Parathyroid adenoma (tissue), 2 donors: Measurements from ENCODE around the gene CLASP1.

Source experiments
- H2AFZ ChIP-seq: fragments of 300-600 bp; sonication (generic); one replicate; pipeline ENCODE4 v1.7.0; 2017; ENCODE audit warnings: antibody characterized with exemption, mild to moderate bottlenecking
- H3K27ac ChIP-seq: fragments of 300-600 bp; sonication (generic); one replicate; pipeline ENCODE4 v1.7.0; 2017
- H3K27me3 ChIP-seq: fragments of 300-600 bp; sonication (generic); one replicate; pipeline ENCODE4 v1.7.0; 2017; ENCODE audit warnings: low read length; ENCODE audit not compliant: control insufficient read depth, insufficient read depth
- H3K36me3 ChIP-seq: fragments of 300-600 bp; sonication (generic); one replicate; pipeline ENCODE4 v1.7.0; 2017; ENCODE audit warnings: low read length; ENCODE audit not compliant: control insufficient read depth, insufficient read depth
- H3K4me1 ChIP-seq: fragments of 300-600 bp; sonication (generic); one replicate; pipeline ENCODE4 v1.7.0; 2017; ENCODE audit warnings: control low read depth
- H3K4me2 ChIP-seq: fragments of 300-600 bp; sonication (generic); one replicate; pipeline ENCODE4 v1.7.0; 2017; ENCODE audit warnings: low read length
- H3K4me3 ChIP-seq: fragments of 300-600 bp; sonication (generic); one replicate; pipeline ENCODE4 v1.7.0; 2017; ENCODE audit warnings: low read depth, low read length
- H3K79me2 ChIP-seq: fragments of 300-600 bp; sonication (generic); one replicate; pipeline ENCODE4 v1.7.0; 2017; ENCODE audit warnings: control low read depth
- H3K9ac ChIP-seq: fragments of 300-600 bp; sonication (generic); one replicate; pipeline ENCODE4 v1.7.0; 2017; ENCODE audit warnings: mild to moderate bottlenecking
- H3K9me3 ChIP-seq: fragments of 300-600 bp; sonication (generic); one replicate; pipeline ENCODE4 v1.7.0; 2017; ENCODE audit warnings: low read length; ENCODE audit not compliant: control insufficient read depth
- TF ChIP-seq, protein P1 (sequence below): fragments of 300-600 bp; sonication (generic); IDR thresholded peaks from one replicate; pipeline ENCODE4 v1.7.0; 2017; ENCODE audit warnings: antibody characterized with exemption, mild to moderate bottlenecking
- donor health status: primary hyperparathyroidism.

The CLASP1 gene

DNA sequence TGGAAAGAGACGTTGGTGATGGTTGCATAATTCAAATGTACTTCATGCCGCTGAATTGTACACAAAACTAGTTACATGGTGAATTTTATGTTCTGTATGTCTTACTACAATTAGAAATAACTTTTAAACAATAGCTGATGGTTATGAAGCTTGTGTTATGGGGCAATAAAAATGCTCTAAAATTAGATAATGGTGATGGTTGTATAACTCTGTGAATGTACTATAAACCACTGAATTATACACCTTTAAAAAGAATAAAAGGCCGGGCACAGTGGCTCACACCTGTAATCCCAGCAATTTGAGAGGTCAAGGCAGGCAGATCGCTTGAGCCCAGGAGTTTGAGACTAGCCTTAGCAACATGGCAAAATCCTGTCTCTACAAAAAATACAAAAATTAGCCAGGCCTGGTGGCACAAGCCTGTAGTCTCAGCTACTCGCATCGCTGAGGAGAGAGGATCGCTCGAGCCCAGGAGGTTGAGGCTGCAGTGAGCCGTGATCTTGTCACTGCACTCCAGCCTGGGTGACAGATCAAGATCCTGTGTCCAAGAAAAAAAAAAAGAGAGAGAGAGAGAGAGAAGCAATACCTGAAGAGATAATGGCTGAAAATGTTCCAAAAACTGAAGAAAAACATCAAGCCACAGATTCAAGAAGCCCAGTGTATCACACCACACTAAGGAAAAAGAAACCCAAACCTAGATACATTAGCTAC lies 112.3 kb downstream of the CLASP1 start:
- TF ChIP-seq, protein P1, sequence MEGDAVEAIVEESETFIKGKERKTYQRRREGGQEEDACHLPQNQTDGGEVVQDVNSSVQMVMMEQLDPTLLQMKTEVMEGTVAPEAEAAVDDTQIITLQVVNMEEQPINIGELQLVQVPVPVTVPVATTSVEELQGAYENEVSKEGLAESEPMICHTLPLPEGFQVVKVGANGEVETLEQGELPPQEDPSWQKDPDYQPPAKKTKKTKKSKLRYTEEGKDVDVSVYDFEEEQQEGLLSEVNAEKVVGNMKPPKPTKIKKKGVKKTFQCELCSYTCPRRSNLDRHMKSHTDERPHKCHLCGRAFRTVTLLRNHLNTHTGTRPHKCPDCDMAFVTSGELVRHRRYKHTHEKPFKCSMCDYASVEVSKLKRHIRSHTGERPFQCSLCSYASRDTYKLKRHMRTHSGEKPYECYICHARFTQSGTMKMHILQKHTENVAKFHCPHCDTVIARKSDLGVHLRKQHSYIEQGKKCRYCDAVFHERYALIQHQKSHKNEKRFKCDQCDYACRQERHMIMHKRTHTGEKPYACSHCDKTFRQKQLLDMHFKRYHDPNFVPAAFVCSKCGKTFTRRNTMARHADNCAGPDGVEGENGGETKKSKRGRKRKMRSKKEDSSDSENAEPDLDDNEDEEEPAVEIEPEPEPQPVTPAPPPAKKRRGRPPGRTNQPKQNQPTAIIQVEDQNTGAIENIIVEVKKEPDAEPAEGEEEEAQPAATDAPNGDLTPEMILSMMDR, result no peak
- Histone ChIP-seq H2AFZ (no peak overlapping the region), H3K27me3 (no peaks in the 10 kb centered on the region), H3K4me2 (no peak overlapping the region), H3K9ac (no peak overlapping the region), H3K9me3 (no peaks in the 10 kb centered on the region), H3K4me1 (peaks cover 10% of the 10 kb centered on the region), H3K27ac (no peak overlapping the region), H3K79me2 (peaks cover 15% of the 10 kb centered on the region), H3K36me3 (no peaks in the 10 kb centered on the region), H3K4me3 (no peak overlapping the region)

DNA sequence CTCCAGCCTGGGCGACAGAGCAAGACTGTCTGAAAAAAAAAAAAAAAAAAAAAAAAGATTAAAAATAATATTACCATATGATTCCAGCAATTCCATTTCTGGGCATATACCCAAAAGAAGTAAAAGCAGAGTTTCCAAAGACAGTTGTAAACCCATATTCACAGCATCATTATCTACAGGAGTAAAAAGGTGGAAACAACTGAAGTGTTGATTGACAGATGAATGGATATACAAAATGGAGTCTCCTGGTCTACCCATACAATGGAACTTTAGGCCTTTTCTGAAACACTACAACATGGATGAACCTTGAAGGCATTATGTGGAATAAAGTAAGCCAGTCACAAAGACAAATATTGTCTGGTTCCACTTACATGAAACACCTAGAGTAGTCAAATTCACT lies 112.9 kb downstream of the CLASP1 start:
- TF ChIP-seq, protein P1, result no peak
- peaks cover 10% of the 10 kb centered on the region for H3K4me1 ChIP-seq

DNA sequence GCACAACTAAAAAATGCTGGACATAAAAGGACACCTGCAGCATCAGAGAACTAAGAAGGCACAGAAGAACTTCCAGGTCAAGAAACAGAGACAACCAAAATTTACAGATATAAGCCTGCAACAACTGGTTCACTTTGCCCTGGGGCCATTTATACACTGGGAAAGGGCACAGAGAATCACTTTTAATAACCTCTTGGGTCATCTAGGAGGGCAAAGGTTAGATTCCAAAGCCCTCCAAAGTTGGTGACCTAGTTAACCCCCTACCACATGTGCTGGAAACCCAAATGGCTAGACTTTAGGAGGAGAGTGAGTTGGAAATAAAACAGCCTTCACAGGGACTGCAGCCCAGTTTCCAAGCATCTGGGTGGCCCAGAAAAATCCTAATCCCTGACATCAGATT lies 115.3 kb downstream of the CLASP1 start:
- TF ChIP-seq, protein P1, result no peak
- Histone ChIP-seq H3K4me3 (no peak overlapping the region), H2AFZ (no peak overlapping the region), H3K79me2 (peaks cover 17% of the 10 kb centered on the region), H3K9me3 (no peaks in the 10 kb centered on the region), H3K36me3 (no peaks in the 10 kb centered on the region), H3K27me3 (no peaks in the 10 kb centered on the region), H3K4me1 (peaks cover 10% of the 10 kb centered on the region), H3K9ac (no peak overlapping the region), H3K4me2 (no peak overlapping the region), H3K27ac (no peak overlapping the region)

More for the DNA sequence above, 112.9 kb downstream of the CLASP1 start:
- Histone ChIP-seq H3K4me3 (no peak overlapping the region), H3K9ac (no peak overlapping the region), H3K27me3 (no peaks in the 10 kb centered on the region), H3K79me2 (peaks cover 14% of the 10 kb centered on the region), H3K27ac (no peak overlapping the region), H3K9me3 (no peaks in the 10 kb centered on the region), H3K4me2 (no peak overlapping the region), H3K36me3 (no peaks in the 10 kb centered on the region), H2AFZ (no peak overlapping the region)

DNA sequence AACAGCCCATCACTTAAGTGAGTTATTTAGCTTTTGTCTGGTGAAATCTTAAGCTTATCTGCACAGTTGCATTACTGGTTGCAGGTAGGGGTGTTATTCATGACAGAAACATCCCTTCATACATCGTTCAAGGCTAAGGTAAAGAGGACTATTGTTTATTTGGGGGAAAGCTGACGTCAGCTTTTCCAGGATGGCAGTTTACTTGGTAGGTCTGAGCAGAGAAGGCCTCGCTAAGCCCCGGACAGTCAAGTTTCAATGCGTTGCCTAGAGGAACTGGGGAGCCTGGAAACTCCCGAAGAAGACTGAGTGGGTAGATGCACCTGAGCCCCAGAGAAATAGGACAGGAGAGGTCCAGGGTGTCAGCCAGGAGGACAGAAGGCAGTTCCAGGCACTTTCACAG lies 116.4 kb downstream of the CLASP1 start:
- Histone ChIP-seq H3K79me2 (peaks cover 13% of the 10 kb centered on the region), H3K27me3 (no peaks in the 10 kb centered on the region), H3K9ac (no peak overlapping the region), H3K4me2 (no peak overlapping the region), H3K4me1 (peaks cover 10% of the 10 kb centered on the region), H3K36me3 (no peaks in the 10 kb centered on the region), H3K9me3 (no peaks in the 10 kb centered on the region), H2AFZ (no peak overlapping the region), H3K4me3 (no peak overlapping the region), H3K27ac (peak overlapping the region; percentile 97)
- TF ChIP-seq, protein P1, result no peak

DNA sequence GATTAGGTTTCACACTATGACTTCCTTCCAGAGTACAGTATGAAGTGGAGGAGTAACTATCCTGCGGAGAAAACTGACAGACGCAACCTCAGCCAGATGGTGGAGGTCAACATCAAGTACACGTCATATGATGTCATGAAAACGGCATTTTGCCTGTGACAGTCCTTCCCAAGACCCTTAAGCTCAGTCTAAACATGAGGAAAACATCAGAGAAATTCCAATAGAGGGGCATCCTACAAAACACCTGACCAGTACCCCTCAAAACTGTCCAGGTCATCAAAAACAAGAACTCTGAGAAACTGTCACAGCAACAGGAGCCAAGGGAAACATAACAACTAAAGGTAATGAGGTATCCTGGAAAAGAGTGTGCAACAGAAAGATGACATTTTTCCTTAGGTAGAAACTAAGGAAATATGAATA lies 116.9 kb downstream of the CLASP1 start:
- no peak overlapping the region for H3K9ac ChIP-seq

More for the DNA sequence above, 116.9 kb downstream of the CLASP1 start:
- H3K9me3 ChIP-seq, result no peaks in the 10 kb centered on the region
- peaks cover 12% of the 10 kb centered on the region for H3K79me2 ChIP-seq
- TF ChIP-seq, protein P1, result no peak
- H3K4me1 ChIP-seq, result peaks cover 10% of the 10 kb centered on the region
- H3K36me3 ChIP-seq, result no peaks in the 10 kb centered on the region
- no peaks in the 10 kb centered on the region for H3K27me3 ChIP-seq
- H3K27ac ChIP-seq, result peak overlapping the region; percentile 97
- peak overlapping the region; percentile 26 for H2AFZ ChIP-seq
- H3K4me3 ChIP-seq, result no peak overlapping the region
- H3K4me2 ChIP-seq, result no peak overlapping the region
